Measurements from ENCODE around the gene GMNN. TPM values are rescaled to one million over a fixed set of nuclear protein-coding genes. Genes with fewer than 3 reads are reported as not detected.

Gene GMNN
- total and polyA plus RNA-seq, 11 donors = 4.5 to 19.2 (median 6.8) TPM

DNA sequence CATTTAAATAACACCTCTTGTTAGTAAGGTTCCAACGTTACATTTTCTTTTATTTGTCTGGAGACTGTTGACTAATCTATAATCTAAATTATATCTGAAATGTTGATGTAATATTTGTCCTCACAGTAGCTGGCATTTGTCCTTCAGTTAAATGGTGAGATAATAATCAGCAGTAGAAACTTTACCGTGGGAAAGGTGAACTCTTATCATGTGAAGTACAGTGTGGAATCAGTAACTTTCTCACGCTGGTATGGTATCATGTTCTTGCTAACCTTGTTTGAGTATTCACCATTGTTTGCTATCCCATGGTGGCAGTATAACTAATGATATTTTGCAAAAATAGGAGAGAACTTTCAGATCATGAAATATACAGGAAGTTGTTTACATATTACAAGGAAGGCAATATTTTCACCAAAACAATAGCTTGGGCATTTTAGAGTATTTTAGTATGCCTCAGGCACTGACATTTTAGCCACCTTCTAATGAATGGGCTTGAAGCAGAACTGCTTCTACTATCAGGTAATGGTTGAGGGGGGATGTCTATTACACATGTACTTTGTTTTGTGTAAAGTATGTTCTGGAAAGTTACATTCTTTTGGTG lies 4.8 kb downstream of the GMNN start:
- DNase-seq = no peak
- TF ChIP-seq POLR2A (IDR thresholded peaks at IDR 0.05) = no peak
- no peak for TF ChIP-seq CTCF (IDR thresholded peaks at IDR 0.05)
- peaks cover 0 to 32% (median 12%) of the 10 kb centered on the region in 12 donors for H3K4me1 ChIP-seq
- no peaks in the 10 kb centered on the region for H3K27me3 ChIP-seq
- no peak overlapping the region for H3K4me3 ChIP-seq
- no peak for ATAC-seq
- H3K9me3 ChIP-seq = no peaks in the 10 kb centered on the region
- 48 to 58% (median 50%) methylated on average over 3 of the region's 3 CpGs for WGBS, 4 donors
- intact Hi-C loops (cut with DNase I) = loop anchor here in 2 of 10 donors (5.0 to 10.0 kb wide), 2 partner anchors 55 to 293 kb away; no protein-coding TSS in a partner anchor
- H3K36me3 ChIP-seq = peaks cover 0 to 42% (median 31%) of the 10 kb centered on the region in 9 donors
- H3K27ac ChIP-seq = no peak overlapping the region

GRCh38 chr6:24780206-24780605 lies 5.5 kb downstream of the GMNN start:
- H3K4me3 ChIP-seq = no peak overlapping the region
- no peaks in the 10 kb centered on the region for H3K9me3 ChIP-seq
- intact Hi-C loops (cut with DNase I) = no loop called here
- ATAC-seq (no peak), DNase-seq (no peak)
- peaks cover 0 to 32% (median 12%) of the 10 kb centered on the region in 12 donors for H3K4me1 ChIP-seq
- TF ChIP-seq POLR2A (IDR thresholded peaks at IDR 0.05) = no peak
- no peak for TF ChIP-seq CTCF (IDR thresholded peaks at IDR 0.05)
- no peak overlapping the region for H3K27ac ChIP-seq
- WGBS, 4 donors = 95 to 97% (median 96%) methylated on average over 4 of the region's 4 CpGs
- no peaks in the 10 kb centered on the region for H3K27me3 ChIP-seq
- peaks cover 0 to 49% (median 38%) of the 10 kb centered on the region in 9 donors for H3K36me3 ChIP-seq

GRCh38 chr6:24788031-24788665 lies 13.4 kb downstream of the GMNN start:
- no peak for ATAC-seq
- WGBS, 4 donors = 92 to 98% (median 97%) methylated on average over 4 of the region's 4 CpGs
- H3K27ac ChIP-seq = no peak overlapping the region
- intact Hi-C loops (cut with DNase I) = no loop called here
- TF ChIP-seq POLR2A (IDR thresholded peaks at IDR 0.05) (no peak), CTCF (IDR thresholded peaks at IDR 0.05) (no peak)
- DNase-seq = no peak
- no peaks in the 10 kb centered on the region for H3K9me3 ChIP-seq
- no peaks in the 10 kb centered on the region for H3K27me3 ChIP-seq
- H3K36me3 ChIP-seq = peaks cover 2 to 53% (median 47%) of the 10 kb centered on the region in 9 donors
- no peak overlapping the region for H3K4me3 ChIP-seq
- H3K4me1 ChIP-seq = no peaks in the 10 kb centered on the region

GRCh38 chr6:24795106-24795505 lies 20.4 kb downstream of the GMNN start:
- H3K27ac ChIP-seq = no peak overlapping the region
- no peaks in the 10 kb centered on the region for H3K9me3 ChIP-seq
- no peaks in the 10 kb centered on the region for H3K27me3 ChIP-seq
- no peak overlapping the region for H3K4me3 ChIP-seq
- DNase-seq (no peak), ATAC-seq (no peak)
- TF ChIP-seq CTCF (IDR thresholded peaks at IDR 0.05) (no peak), POLR2A (IDR thresholded peaks at IDR 0.05) (no peak)
- H3K4me1 ChIP-seq = no peaks in the 10 kb centered on the region
- intact Hi-C loops (cut with DNase I) = no loop called here
- no peaks in the 10 kb centered on the region for H3K36me3 ChIP-seq
- 88 to 93% (median 89%) methylated on average over 2 of the region's 2 CpGs for WGBS, 4 donors
